ENCODE data around the gene RPS21.

RPS21 gene

GRCh38 chr20:62346398-62347150 is 40.3 kb upstream of the RPS21 start:
- H2AFZ ChIP-seq = no peak overlapping the region
- no peak overlapping the region for H3K9ac ChIP-seq
- no peaks in the 10 kb centered on the region for H3K79me2 ChIP-seq
- TF ChIP-seq CTCF (IDR thresholded peaks at IDR 0.05) = no peak
- H3K4me2 ChIP-seq (ENCODE audit: low read length) = no peak overlapping the region
- no peak overlapping the region for H3K4me3 ChIP-seq (ENCODE audit: low read depth, low read length)
- no peaks in the 10 kb centered on the region for H3K36me3 ChIP-seq (ENCODE audit: control insufficient read depth, insufficient read depth, low read length)
- no peaks in the 10 kb centered on the region for H3K27me3 ChIP-seq (ENCODE audit: control insufficient read depth, insufficient read depth, low read length)
- H3K27ac ChIP-seq = no peak overlapping the region
- H3K4me1 ChIP-seq = no peaks in the 10 kb centered on the region
- no peaks in the 10 kb centered on the region for H3K9me3 ChIP-seq (ENCODE audit: control insufficient read depth, low read length)

GRCh38 chr20:62347151-62347404 is 39.8 kb upstream of the RPS21 start:
- H3K9ac ChIP-seq = no peak overlapping the region
- TF ChIP-seq CTCF (IDR thresholded peaks at IDR 0.05) = no peak
- no peak overlapping the region for H3K4me2 ChIP-seq (ENCODE audit: low read length)
- H3K27me3 ChIP-seq (ENCODE audit: control insufficient read depth, insufficient read depth, low read length) = no peaks in the 10 kb centered on the region
- no peaks in the 10 kb centered on the region for H3K36me3 ChIP-seq (ENCODE audit: control insufficient read depth, insufficient read depth, low read length)
- H3K79me2 ChIP-seq = no peaks in the 10 kb centered on the region
- H2AFZ ChIP-seq = no peak overlapping the region
- H3K27ac ChIP-seq = no peak overlapping the region
- no peaks in the 10 kb centered on the region for H3K4me1 ChIP-seq
- no peak overlapping the region for H3K4me3 ChIP-seq (ENCODE audit: low read depth, low read length)
- no peaks in the 10 kb centered on the region for H3K9me3 ChIP-seq (ENCODE audit: control insufficient read depth, low read length)

- Histone ChIP-seq H3K9me3 (ENCODE audit: control insufficient read depth, low read length) (no peaks in the 10 kb centered on the region), H3K79me2 (no peaks in the 10 kb centered on the region), H3K4me1 (no peaks in the 10 kb centered on the region), H3K9ac (no peak overlapping the region), H3K27ac (no peak overlapping the region), H3K27me3 (ENCODE audit: control insufficient read depth, insufficient read depth, low read length) (no peaks in the 10 kb centered on the region), H2AFZ (no peak overlapping the region), H3K4me2 (ENCODE audit: low read length) (no peak overlapping the region), H3K4me3 (ENCODE audit: low read depth, low read length) (no peak overlapping the region), H3K36me3 (ENCODE audit: control insufficient read depth, insufficient read depth, low read length) (no peaks in the 10 kb centered on the region)
- TF ChIP-seq CTCF (IDR thresholded peaks at IDR 0.05) = no peak
Observed at GRCh38 chr20:62347445-62347844, 39.5 kb upstream of the RPS21 start.

GRCh38 chr20:62348604-62349003 is 38.3 kb upstream of the RPS21 start:
- Histone ChIP-seq H3K9me3 (ENCODE audit: control insufficient read depth, low read length) (no peaks in the 10 kb centered on the region), H2AFZ (no peak overlapping the region), H3K79me2 (no peaks in the 10 kb centered on the region), H3K36me3 (ENCODE audit: control insufficient read depth, insufficient read depth, low read length) (no peaks in the 10 kb centered on the region), H3K27ac (no peak overlapping the region), H3K4me3 (ENCODE audit: low read depth, low read length) (no peak overlapping the region), H3K27me3 (ENCODE audit: control insufficient read depth, insufficient read depth, low read length) (no peaks in the 10 kb centered on the region), H3K4me1 (no peaks in the 10 kb centered on the region), H3K4me2 (ENCODE audit: low read length) (no peak overlapping the region), H3K9ac (no peak overlapping the region)
- no peak for TF ChIP-seq CTCF (IDR thresholded peaks at IDR 0.05)

- H3K9me3 ChIP-seq (ENCODE audit: control insufficient read depth, low read length) = no peaks in the 10 kb centered on the region
- no peak overlapping the region for H2AFZ ChIP-seq
- no peak for TF ChIP-seq CTCF (IDR thresholded peaks at IDR 0.05)
- no peak overlapping the region for H3K9ac ChIP-seq
- no peak overlapping the region for H3K4me3 ChIP-seq (ENCODE audit: low read depth, low read length)
- H3K27ac ChIP-seq = no peak overlapping the region
- H3K79me2 ChIP-seq = no peaks in the 10 kb centered on the region
- no peaks in the 10 kb centered on the region for H3K27me3 ChIP-seq (ENCODE audit: control insufficient read depth, insufficient read depth, low read length)
- H3K4me1 ChIP-seq = no peaks in the 10 kb centered on the region
- H3K4me2 ChIP-seq (ENCODE audit: low read length) = no peak overlapping the region
- H3K36me3 ChIP-seq (ENCODE audit: control insufficient read depth, insufficient read depth, low read length) = no peaks in the 10 kb centered on the region
Observed at GRCh38 chr20:62349556-62350097, 37.3 kb upstream of the RPS21 start.

Measured in parathyroid adenoma (tissue), 2 donors.